Aorta (tissue), 5 donors: ENCODE data around the gene TMEM132D. TPM values are rescaled to one million over a fixed set of nuclear protein-coding genes. Genes with fewer than 3 reads are reported as not detected.

Experiments used
- ATAC-seq: fragments of 200-7000 bp; cut with Tn5 transposase; one replicate; pipeline ENCODE4 v1.9.1; 2022; ENCODE audit warnings: moderate library complexity; ENCODE audit not compliant: low FRiP score
- DNase-seq, 2 donors: peaks; one replicate each; pipeline ENCODE4 v3.0.0-alpha.2; 2020
- H3K27ac ChIP-seq, 2 donors: one replicate each; pipeline ENCODE4 v1.5.1; 2013; ENCODE audit warnings: low read length in 2 of 2, mild to moderate bottlenecking in 2 of 2, moderate library complexity in 2 of 2, control low read depth in 1 of 2, inconsistent platforms in 1 of 2, low read depth in 1 of 2
- H3K27me3 ChIP-seq, 2 donors: one replicate each; pipeline ENCODE4 v1.6.1; 2013; ENCODE audit warnings: control low read depth in 1 of 2, low read length in 1 of 2, mild to moderate bottlenecking in 1 of 2, moderate library complexity in 1 of 2; ENCODE audit not compliant: insufficient read depth in 2 of 2, control insufficient read depth in 1 of 2
- H3K36me3 ChIP-seq, 2 donors: one replicate each; pipeline ENCODE4 v1.6.1; 2013; ENCODE audit warnings: control low read depth in 1 of 2, low read length in 1 of 2, mild to moderate bottlenecking in 1 of 2; ENCODE audit not compliant: insufficient read depth in 2 of 2, control insufficient read depth in 1 of 2
- H3K4me1 ChIP-seq, 2 donors: one replicate each; pipeline ENCODE4 v1.6.1; 2013; ENCODE audit warnings: low read length in 2 of 2, control low read depth in 1 of 2, mild to moderate bottlenecking in 1 of 2, moderate library complexity in 1 of 2; ENCODE audit not compliant: insufficient read depth in 2 of 2, control insufficient read depth in 1 of 2
- H3K4me3 ChIP-seq, 2 donors: one replicate each; pipeline ENCODE4 v1.5.1; 2013; ENCODE audit warnings: low read length in 2 of 2, control low read depth in 1 of 2, mild to moderate bottlenecking in 1 of 2
- H3K9me3 ChIP-seq: one replicate; pipeline ENCODE4 v1.6.1; 2013; ENCODE audit warnings: mild to moderate bottlenecking, low read length; ENCODE audit not compliant: control insufficient read depth
- WGBS, 2 donors: extraction: QIAGEN DNeasy Blood & Tissue Kit; methylation state at CpG; one replicate each; pipeline ENCODE4 v1.1.7; 2013; 5-methylcytosine and 5-hydroxymethylcytosine counted together
- intact Hi-C, 2 donors: fragments of 100-400 bp; cut with DNase I; formaldehyde crosslinking; loops; one replicate each; pipeline versions ENCODE4 v1.14.2 to v1.15.0; 2022
- polyA plus RNA-seq, 2 donors: library from polyadenylated mRNA; stranded (reverse); fragments of 200-250 nt; gene quantifications; one replicate each; pipeline ENCODE4 v1.2.3, GENCODE V29; 2013
- total RNA-seq, 2 donors: library from RNA; stranded (reverse); fragmentation: NEBNext Ultra II Directional; extraction: Animal tissue kit (Norgen Biotek cat#: 25700); gene quantifications; one replicate each; pipeline ENCODE4 v1.2.1, GENCODE V29; 2021
- donor health status: healthy with polysubstance abuse.
- donor health status: Bipolar disorder and iron deficiency.
- donor health status: DM: no; HTN: no; CAD: no.
- donor health status: DM: no; HTN: no; CAD: no.
- donor health status: DM: yes; HTN: yes; CAD: no.

The TMEM132D gene
- total and polyA plus RNA-seq, 4 donors = not detected

GRCh38 chr12:129161511-129161910 lies 742.3 kb downstream of the TMEM132D start:
- intact Hi-C loops = no loop called here
- Histone ChIP-seq H3K36me3 (no peaks in the 10 kb centered on the region), H3K27me3 (no peaks in the 10 kb centered on the region), H3K4me1 (no peaks in the 10 kb centered on the region), H3K9me3 (no peaks in the 10 kb centered on the region), H3K27ac (no peak overlapping the region), H3K4me3 (no peak overlapping the region)
- DNase-seq = no peak
- no peak for ATAC-seq
- 43 to 51% methylated on average over 4 of the region's 4 CpGs for WGBS, 2 donors

- Histone ChIP-seq H3K4me1 (no peaks in the 10 kb centered on the region), H3K36me3 (no peaks in the 10 kb centered on the region), H3K9me3 (no peaks in the 10 kb centered on the region), H3K27me3 (no peaks in the 10 kb centered on the region), H3K4me3 (no peak overlapping the region), H3K27ac (no peak overlapping the region)
- DNase-seq = no peak
- intact Hi-C loops = no loop called here
- no peak for ATAC-seq
These were observed 743.5 kb downstream of the TMEM132D start for GRCh38 chr12:129160282-129160681.

- intact Hi-C loops = no loop called here
- Histone ChIP-seq H3K4me1 (no peaks in the 10 kb centered on the region), H3K4me3 (no peak overlapping the region), H3K9me3 (no peaks in the 10 kb centered on the region), H3K36me3 (no peaks in the 10 kb centered on the region), H3K27ac (no peak overlapping the region), H3K27me3 (no peaks in the 10 kb centered on the region)
- ATAC-seq = no peak
- DNase-seq = no peak
- 41 to 51% methylated on average over 10 of the region's 10 CpGs for WGBS, 2 donors
These were observed 751.3 kb downstream of the TMEM132D start for GRCh38 chr12:129152351-129153104.

- WGBS, 2 donors = 68 to 71% methylated on average over 11 of the region's 11 CpGs
- DNase-seq (no peak), ATAC-seq (no peak)
- Histone ChIP-seq H3K9me3 (no peaks in the 10 kb centered on the region), H3K36me3 (no peaks in the 10 kb centered on the region), H3K4me1 (no peaks in the 10 kb centered on the region), H3K27me3 (no peaks in the 10 kb centered on the region), H3K27ac (no peak overlapping the region), H3K4me3 (no peak overlapping the region)
- intact Hi-C loops = no loop called here
These were observed 753.1 kb downstream of the TMEM132D start for GRCh38 chr12:129150721-129151120.

- DNase-seq (no peak), ATAC-seq (no peak)
- H3K4me1 ChIP-seq = no peaks in the 10 kb centered on the region
- WGBS, 2 donors = 76 to 79% methylated on average over 7 of the region's 7 CpGs
- H3K27me3 ChIP-seq = no peaks in the 10 kb centered on the region
- H3K4me3 ChIP-seq = no peak overlapping the region
- no peaks in the 10 kb centered on the region for H3K36me3 ChIP-seq
- H3K9me3 ChIP-seq = no peaks in the 10 kb centered on the region
- intact Hi-C loops = no loop called here
- H3K27ac ChIP-seq = no peak overlapping the region
These were observed 758.4 kb downstream of the TMEM132D start for GRCh38 chr12:129145381-129145780.

GRCh38 chr12:129138776-129139175 lies 765.0 kb downstream of the TMEM132D start:
- intact Hi-C loops = no loop called here

GRCh38 chr12:129136694-129137325 lies 767.0 kb downstream of the TMEM132D start:
- Histone ChIP-seq H3K4me1 (no peaks in the 10 kb centered on the region), H3K27ac (no peak overlapping the region), H3K9me3 (no peaks in the 10 kb centered on the region), H3K4me3 (no peak overlapping the region), H3K27me3 (no peaks in the 10 kb centered on the region), H3K36me3 (no peaks in the 10 kb centered on the region)
- intact Hi-C loops = no loop called here
- ATAC-seq = no peak
- WGBS, 2 donors = 93 to 95% methylated on average over 3 of the region's 3 CpGs
- DNase-seq = no peak

More at GRCh38 chr12:129138776-129139175, 765.0 kb downstream of the TMEM132D start:
- 60 to 62% methylated on average over 4 of the region's 4 CpGs for WGBS, 2 donors
- H3K9me3 ChIP-seq = no peaks in the 10 kb centered on the region
- no peaks in the 10 kb centered on the region for H3K4me1 ChIP-seq
- no peaks in the 10 kb centered on the region for H3K27me3 ChIP-seq
- H3K4me3 ChIP-seq = no peak overlapping the region
- DNase-seq (no peak), ATAC-seq (no peak)
- no peak overlapping the region for H3K27ac ChIP-seq
- H3K36me3 ChIP-seq = no peaks in the 10 kb centered on the region

GRCh38 chr12:129127771-129128170 lies 776.1 kb downstream of the TMEM132D start:
- DNase-seq (no peak), ATAC-seq (no peak)
- H3K4me3 ChIP-seq = no peak overlapping the region
- 66 to 70% methylated on average over 12 of the region's 12 CpGs for WGBS, 2 donors
- no peaks in the 10 kb centered on the region for H3K36me3 ChIP-seq
- no peaks in the 10 kb centered on the region for H3K27me3 ChIP-seq
- no peaks in the 10 kb centered on the region for H3K9me3 ChIP-seq
- intact Hi-C loops = no loop called here
- no peak overlapping the region for H3K27ac ChIP-seq
- no peaks in the 10 kb centered on the region for H3K4me1 ChIP-seq

GRCh38 chr12:129127211-129127610 lies 776.6 kb downstream of the TMEM132D start:
- Histone ChIP-seq H3K4me3 (no peak overlapping the region), H3K36me3 (no peaks in the 10 kb centered on the region), H3K9me3 (no peaks in the 10 kb centered on the region), H3K27ac (no peak overlapping the region), H3K4me1 (no peaks in the 10 kb centered on the region), H3K27me3 (no peaks in the 10 kb centered on the region)
- ATAC-seq (no peak), DNase-seq (no peak)
- 68 to 72% methylated on average over 9 of the region's 9 CpGs for WGBS, 2 donors
- intact Hi-C loops = no loop called here
